Common myeloid progenitor, CD34-positive (primary cell): ENCODE results near the gene CNTRL.
A peak's percentile ranks its signal among the peaks of the same experiment; 100 is the strongest.
"Not testable (repeated sequence)": the region's sequence is repeated elsewhere in the genome, so short reads cannot be mapped to it uniquely, and the experiment has no call there.

Experiments used
- CTCF ChIA-PET: fragments of 350-600 bp; sonication (Branson Sonifier 250); formaldehyde crosslinking; loops from one replicate; lab custom pipeline; 2021; ENCODE audit warnings: antibody characterized with exemption; lab: Charles Lee
- POLR2A ChIA-PET: fragments of 350-600 bp; sonication (Branson Sonifier 250); formaldehyde crosslinking; loops from one replicate; lab custom pipeline; 2021; ENCODE audit warnings: antibody characterized with exemption; lab: Charles Lee
- DNase-seq, 3 donors: peaks; one replicate each; pipeline versions ENCODE4 v3.0.0 to v3.0.0-alpha.2; 2013
- H3K27ac ChIP-seq, 2 experiments: 1 replicate in 1 of 2; 2 replicates in 1 of 2; pipeline ENCODE4 v1.7.0; 2013; ENCODE audit warnings: inconsistent platforms in 2 of 2, low read length in 2 of 2, mild to moderate bottlenecking in 2 of 2, low read depth in 1 of 2, moderate library complexity in 1 of 2; ENCODE audit not compliant: severe bottlenecking in 2 of 2, insufficient read depth in 1 of 2, poor library complexity in 1 of 2
- H3K27me3 ChIP-seq, 5 experiments: replicated peaks in 2 of 5; 1 replicate in 3 of 5; 2 replicates in 2 of 5; pipeline versions ENCODE4 v1.6.1 to v1.7.0; 2013; ENCODE audit warnings: low read length in 4 of 5, mild to moderate bottlenecking in 2 of 5, moderate library complexity in 2 of 5, inconsistent platforms in 1 of 5; ENCODE audit not compliant: insufficient read depth in 5 of 5, control insufficient read depth in 4 of 5
- H3K36me3 ChIP-seq, 4 experiments: 1 replicate in 2 of 4; 2 replicates in 2 of 4; pipeline versions ENCODE4 v1.6.1 to v1.7.0; 2013; ENCODE audit warnings: low read length in 3 of 4, control low read depth in 1 of 4, mild to moderate bottlenecking in 1 of 4; ENCODE audit not compliant: control insufficient read depth in 4 of 4, insufficient read depth in 4 of 4
- H3K4me1 ChIP-seq, 4 experiments: 1 replicate in 3 of 4; 2 replicates in 1 of 4; pipeline versions ENCODE4 v1.6.1 to v1.7.1; 2013; ENCODE audit warnings: low read length in 3 of 4, mild to moderate bottlenecking in 3 of 4, control low read depth in 1 of 4, inconsistent platforms in 1 of 4, moderate library complexity in 1 of 4; ENCODE audit not compliant: control insufficient read depth in 4 of 4, insufficient read depth in 4 of 4; ENCODE audit errors: control extremely low read depth in 1 of 4
- H3K4me3 ChIP-seq, 7 experiments: 1 replicate in 4 of 7; 2 replicates in 3 of 7; pipeline versions ENCODE4 v1.5.1 to v1.7.0; 2013; ENCODE audit warnings: mild to moderate bottlenecking in 7 of 7, low read length in 6 of 7, moderate library complexity in 6 of 7, inconsistent platforms in 2 of 7, low read depth in 2 of 7, control low read depth in 1 of 7; ENCODE audit not compliant: insufficient read depth in 4 of 7, control insufficient read depth in 1 of 7; ENCODE audit errors: extremely low read depth in 1 of 7
- H3K9me3 ChIP-seq, 5 experiments: 1 replicate in 4 of 5; 2 replicates in 1 of 5; pipeline versions ENCODE4 v1.6.1 to v1.7.1; 2013; ENCODE audit warnings: low read length in 4 of 5, mild to moderate bottlenecking in 2 of 5, inconsistent platforms in 1 of 5, low read depth in 1 of 5, moderate library complexity in 1 of 5; ENCODE audit not compliant: control insufficient read depth in 4 of 5, insufficient read depth in 2 of 5; ENCODE audit errors: control extremely low read depth in 1 of 5
- WGBS: methylation state at CpG from one replicate; pipeline ENCODE4 v1.1.5; 2013; ENCODE audit not compliant: insufficient coverage; 5-methylcytosine and 5-hydroxymethylcytosine counted together

The CNTRL gene

DNA sequence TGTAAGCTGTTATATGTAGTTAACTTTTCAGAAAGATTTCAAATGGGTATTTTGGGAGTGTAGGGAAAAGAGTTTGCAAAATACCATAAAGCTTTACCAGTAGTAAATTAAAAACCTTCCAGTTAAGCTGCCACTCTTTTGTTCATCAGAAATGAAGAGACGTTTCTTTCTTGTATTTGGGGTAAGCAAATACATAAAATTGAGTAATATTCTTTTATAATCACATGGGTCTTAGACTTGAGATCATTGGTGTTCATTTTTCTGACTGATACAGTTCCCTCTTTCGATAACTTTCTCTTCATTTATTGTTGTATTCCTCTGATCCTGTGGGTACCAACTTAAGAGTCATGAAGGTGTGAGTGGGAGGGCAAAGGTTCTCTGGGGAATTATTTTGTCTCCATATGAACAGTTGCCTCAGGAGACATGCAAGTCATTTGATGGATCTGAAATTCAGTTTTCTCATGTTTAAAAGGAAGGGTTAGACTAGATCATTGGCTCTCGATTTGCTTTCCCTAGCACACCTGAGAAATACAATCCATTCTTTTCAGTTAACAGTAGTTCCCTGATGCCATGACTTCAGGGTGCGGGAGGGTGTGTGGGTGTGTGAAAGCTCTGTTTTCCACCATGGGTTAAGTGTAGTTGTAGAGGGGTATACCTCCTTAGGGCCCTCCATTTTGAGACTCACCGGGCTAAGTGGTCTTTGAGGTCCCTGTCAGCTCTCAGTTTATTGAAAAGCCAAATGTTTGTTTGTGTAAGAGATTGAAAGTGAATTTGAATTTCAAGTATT, 47.7 kb downstream of the CNTRL start:
- Histone ChIP-seq H3K4me3 (peak overlapping the region in 6 of 7 experiments; percentile 67 to 87 (median 74)), H3K9me3 (no peaks in the 10 kb centered on the region), H3K27ac (peak overlapping the region; percentile 72 to 85), H3K4me1 (peaks cover 16 to 38% (median 21%) of the 10 kb centered on the region in 4 experiments), H3K36me3 (peaks cover 10 to 37% (median 22%) of the 10 kb centered on the region in 4 experiments), H3K27me3 (no peaks in the 10 kb centered on the region)
- CTCF ChIA-PET = interaction anchor here (1.3 to 2.2 kb wide), 4 partner anchors 10 to 17 kb away, joined by 3 to 9 read pairs (median 5); no protein-coding TSS in a partner anchor
- POLR2A ChIA-PET = interaction anchor here (1.4 kb wide), 1 partner anchor 15 kb away, joined by 4 read pairs; no protein-coding TSS in a partner anchor
- peak in 2 of 3 donors; percentile 27 to 31 for DNase-seq
- no CpG with 5 or more reads among the region's 5 CpGs for WGBS

DNA sequence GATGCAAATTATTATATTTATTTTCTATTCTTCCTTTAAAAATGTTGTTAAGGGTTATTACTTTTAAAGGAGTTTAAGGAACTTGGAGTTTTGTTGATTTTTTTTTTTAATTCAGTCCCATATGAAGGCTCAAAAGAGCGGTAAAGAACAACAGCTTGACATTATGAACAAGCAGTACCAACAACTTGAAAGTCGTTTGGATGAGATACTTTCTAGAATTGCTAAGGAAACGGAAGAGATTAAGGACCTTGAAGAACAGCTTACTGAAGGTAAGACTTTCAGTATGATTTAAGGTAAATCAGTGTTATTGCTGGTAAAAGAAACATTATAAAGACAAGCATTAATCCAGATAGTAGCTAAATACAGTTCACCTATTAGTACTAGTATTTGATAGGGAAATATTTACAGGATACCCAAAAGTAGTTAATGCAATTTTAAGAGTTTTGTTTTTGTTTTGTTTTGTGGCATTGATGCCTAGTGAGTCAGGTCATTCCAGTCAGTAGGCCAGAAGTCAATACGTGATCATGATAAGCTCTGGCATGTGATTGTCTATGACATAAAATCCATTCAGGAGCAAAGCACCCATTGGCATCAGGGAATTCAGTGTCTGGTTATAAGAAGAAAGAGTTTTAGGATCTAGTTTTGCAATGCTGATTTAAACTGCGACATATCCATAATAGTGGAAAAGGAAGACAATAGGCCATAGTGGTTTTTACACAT, 49.2 kb downstream of the CNTRL start:
- no peaks in the 10 kb centered on the region for H3K9me3 ChIP-seq
- H3K4me3 ChIP-seq = peak overlapping the region in 1 of 7 experiments; percentile 19
- peaks cover 10 to 34% (median 20%) of the 10 kb centered on the region in 4 experiments for H3K36me3 ChIP-seq
- H3K27ac ChIP-seq = no peak overlapping the region
- H3K27me3 ChIP-seq = no peaks in the 10 kb centered on the region
- POLR2A ChIA-PET = no interaction called here
- H3K4me1 ChIP-seq = peaks cover 16 to 38% (median 21%) of the 10 kb centered on the region in 4 experiments
- WGBS = 100% methylated on average over 2 of the region's 5 CpGs
- no peak for DNase-seq
- CTCF ChIA-PET = interaction anchor here (0.8 to 2.0 kb wide), 4 partner anchors 9 to 52 kb away, joined by 3 to 7 read pairs (median 4); no protein-coding TSS in a partner anchor

DNA sequence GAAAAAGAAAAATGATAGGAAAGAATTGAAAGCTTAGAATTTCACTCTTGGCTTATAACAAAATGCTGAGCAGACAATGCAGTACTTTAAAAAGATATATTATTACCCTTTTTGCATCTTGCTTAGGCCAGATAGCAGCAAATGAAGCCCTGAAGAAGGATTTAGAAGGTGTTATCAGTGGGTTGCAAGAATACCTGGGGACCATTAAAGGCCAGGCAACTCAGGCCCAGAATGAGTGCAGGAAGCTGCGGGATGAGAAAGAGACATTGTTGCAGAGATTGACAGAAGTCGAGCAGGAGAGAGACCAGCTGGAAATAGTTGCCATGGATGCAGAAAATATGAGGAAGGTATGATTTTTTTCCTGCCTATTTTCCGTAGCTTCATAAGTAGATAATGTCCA, 50.8 kb downstream of the CNTRL start:
- Histone ChIP-seq H3K9me3 (no peaks in the 10 kb centered on the region), H3K4me1 (peaks cover 16 to 35% (median 18%) of the 10 kb centered on the region in 4 experiments), H3K27ac (peak overlapping the region in 1 of 2 experiments; percentile 6), H3K4me3 (no peak overlapping the region), H3K36me3 (peaks cover 10 to 27% (median 20%) of the 10 kb centered on the region in 4 experiments), H3K27me3 (no peaks in the 10 kb centered on the region)
- ChIA-PET POLR2A (no interaction called here), CTCF (interaction anchor here (0.8 to 1.6 kb wide), 3 partner anchors 11 to 50 kb away, joined by 3 to 4 read pairs (median 3); no protein-coding TSS in a partner anchor)
- no peak for DNase-seq
- WGBS = 40% methylated on average over 2 of the region's 3 CpGs

DNA sequence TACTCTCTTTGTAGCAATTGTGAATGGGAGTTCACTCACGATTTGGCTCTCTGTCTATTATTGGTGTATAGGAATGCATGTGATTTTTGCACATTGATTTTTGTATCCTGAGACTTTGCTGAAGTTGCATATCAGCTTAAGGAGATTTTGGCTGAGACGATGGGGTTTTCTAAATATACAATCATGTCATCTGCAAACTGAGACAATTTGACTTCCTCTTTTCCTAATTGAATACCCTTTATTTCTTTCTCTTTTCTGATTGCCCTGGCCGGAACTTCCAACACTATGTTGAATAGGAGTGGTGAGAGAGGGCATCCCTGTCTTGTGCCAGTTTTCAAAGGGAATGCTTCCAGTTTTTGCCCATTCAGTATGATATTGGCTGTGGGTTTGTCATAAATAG, 54.6 kb downstream of the CNTRL start:
- peaks cover under 1 to 18% (median 6%) of the 10 kb centered on the region in 4 experiments for H3K4me1 ChIP-seq
- H3K27me3 ChIP-seq, H3K4me3 ChIP-seq, DNase-seq, POLR2A ChIA-PET, CTCF ChIA-PET, H3K9me3 ChIP-seq, H3K27ac ChIP-seq: not testable (repeated sequence)
- WGBS = 0% methylated on average over 1 of the region's 3 CpGs
- H3K36me3 ChIP-seq = peaks cover 9 to 32% (median 23%) of the 10 kb centered on the region in 4 experiments

GRCh38 chr9:121133104-121133816, 58.5 kb downstream of the CNTRL start:
- WGBS = 70% methylated on average over 15 of the region's 19 CpGs
- Histone ChIP-seq H3K4me3 (peak overlapping the region in 2 of 7 experiments; percentile 5 to 28), H3K27me3 (no peaks in the 10 kb centered on the region), H3K27ac (peak overlapping the region in 1 of 2 experiments; percentile 47), H3K36me3 (peaks cover 15 to 46% (median 30%) of the 10 kb centered on the region in 4 experiments), H3K4me1 (peaks cover 0 to 13% (median 2%) of the 10 kb centered on the region in 4 experiments), H3K9me3 (peaks cover 0 to 3% (median 0%) of the 10 kb centered on the region in 5 experiments)
- POLR2A ChIA-PET = no interaction called here
- CTCF ChIA-PET = interaction anchor here (0.8 to 2.2 kb wide), 6 partner anchors 9 to 36 kb away, joined by 3 to 7 read pairs (median 5); no protein-coding TSS in a partner anchor
- DNase-seq = peak in 2 of 3 donors; percentile 49 to 69

GRCh38 chr9:121135642-121136041, 60.9 kb downstream of the CNTRL start:
- Histone ChIP-seq H3K27me3 (no peaks in the 10 kb centered on the region), H3K4me3 (no peak overlapping the region), H3K36me3 (peaks cover 29 to 67% (median 50%) of the 10 kb centered on the region in 4 experiments), H3K27ac (no peak overlapping the region), H3K9me3 (peaks cover 0 to 3% (median 0%) of the 10 kb centered on the region in 5 experiments), H3K4me1 (peaks cover 0 to 13% (median 2%) of the 10 kb centered on the region in 4 experiments)
- CTCF ChIA-PET = interaction anchor here (1.3 kb wide), 1 partner anchor 12 kb away, joined by 4 read pairs; no protein-coding TSS in a partner anchor
- POLR2A ChIA-PET = interaction anchor here (0.7 kb wide), 1 partner anchor 13 kb away, joined by 3 read pairs; no protein-coding TSS in a partner anchor
- DNase-seq = no peak
- 100% methylated on average over 2 of the region's 2 CpGs for WGBS
